Measurements from ENCODE around the gene MYO7A.

MYO7A gene

GRCh38 chr11:77125695-77126094, 2.4 kb upstream of the MYO7A start:
- Mint-ChIP-seq H3K27ac (no peak overlapping the region), H3K9me3 (no peaks in the 10 kb centered on the region), H3K4me1 (peaks cover 6% of the 10 kb centered on the region), H3K4me3 (no peak overlapping the region), H3K36me3 (ENCODE audit: low read depth) (no peaks in the 10 kb centered on the region), H3K27me3 (peaks cover 8% of the 10 kb centered on the region)
- DNase-seq, result no peak
- ATAC-seq, result no peak

DNA sequence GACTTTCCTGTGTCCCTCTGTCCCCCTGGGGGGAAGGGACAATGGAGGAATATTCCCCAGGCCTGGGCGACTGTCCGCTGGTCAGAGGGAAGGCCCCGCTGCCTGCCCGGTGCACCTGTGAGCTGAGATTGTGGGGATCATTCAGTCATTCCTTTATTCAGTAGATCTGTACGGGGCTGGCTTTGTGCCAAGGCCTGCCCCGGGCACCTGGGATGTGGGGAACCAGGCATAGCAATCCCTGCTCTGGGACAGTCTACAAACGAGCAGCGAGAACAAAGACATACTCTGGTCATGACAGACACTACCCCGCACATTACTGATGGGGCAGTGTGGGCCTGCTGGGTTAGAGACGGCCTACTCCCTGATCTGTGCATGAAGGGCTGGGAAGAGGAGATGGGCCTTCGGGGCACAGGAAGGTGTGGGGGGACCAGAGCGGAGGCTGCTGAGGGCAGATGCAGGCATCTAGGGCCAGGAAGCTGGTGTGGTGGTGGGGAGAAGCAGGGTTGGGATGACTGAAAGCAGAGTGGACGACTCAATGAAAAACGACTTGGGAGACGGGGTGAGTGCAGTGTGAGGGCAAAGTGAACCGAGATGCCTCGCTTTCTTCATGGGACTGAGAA, 1.8 kb upstream of the MYO7A start:
- H3K27ac Mint-ChIP-seq, result no peak overlapping the region
- ATAC-seq, result no peak

GRCh38 chr11:77126861-77127234, 1.2 kb upstream of the MYO7A start:
- Mint-ChIP-seq H3K36me3 (ENCODE audit: low read depth) (no peaks in the 10 kb centered on the region), H3K27ac (no peak overlapping the region), H3K4me1 (peaks cover 6% of the 10 kb centered on the region), H3K9me3 (no peaks in the 10 kb centered on the region), H3K27me3 (peaks cover 8% of the 10 kb centered on the region), H3K4me3 (no peak overlapping the region)
- no peak for ATAC-seq
- no peak for DNase-seq

More for the DNA sequence above, 1.8 kb upstream of the MYO7A start:
- H3K27me3 Mint-ChIP-seq, result peaks cover 8% of the 10 kb centered on the region
- no peaks in the 10 kb centered on the region for H3K36me3 Mint-ChIP-seq (ENCODE audit: low read depth)
- no peak overlapping the region for H3K4me3 Mint-ChIP-seq
- DNase-seq, result no peak
- peaks cover 6% of the 10 kb centered on the region for H3K4me1 Mint-ChIP-seq
- no peaks in the 10 kb centered on the region for H3K9me3 Mint-ChIP-seq

- Mint-ChIP-seq H3K27ac (no peak overlapping the region), H3K36me3 (ENCODE audit: low read depth) (no peaks in the 10 kb centered on the region)
- DNase-seq, result peak; percentile 68
Measured at GRCh38 chr11:77127235-77127911, 673 bp upstream of the MYO7A start.

DNA sequence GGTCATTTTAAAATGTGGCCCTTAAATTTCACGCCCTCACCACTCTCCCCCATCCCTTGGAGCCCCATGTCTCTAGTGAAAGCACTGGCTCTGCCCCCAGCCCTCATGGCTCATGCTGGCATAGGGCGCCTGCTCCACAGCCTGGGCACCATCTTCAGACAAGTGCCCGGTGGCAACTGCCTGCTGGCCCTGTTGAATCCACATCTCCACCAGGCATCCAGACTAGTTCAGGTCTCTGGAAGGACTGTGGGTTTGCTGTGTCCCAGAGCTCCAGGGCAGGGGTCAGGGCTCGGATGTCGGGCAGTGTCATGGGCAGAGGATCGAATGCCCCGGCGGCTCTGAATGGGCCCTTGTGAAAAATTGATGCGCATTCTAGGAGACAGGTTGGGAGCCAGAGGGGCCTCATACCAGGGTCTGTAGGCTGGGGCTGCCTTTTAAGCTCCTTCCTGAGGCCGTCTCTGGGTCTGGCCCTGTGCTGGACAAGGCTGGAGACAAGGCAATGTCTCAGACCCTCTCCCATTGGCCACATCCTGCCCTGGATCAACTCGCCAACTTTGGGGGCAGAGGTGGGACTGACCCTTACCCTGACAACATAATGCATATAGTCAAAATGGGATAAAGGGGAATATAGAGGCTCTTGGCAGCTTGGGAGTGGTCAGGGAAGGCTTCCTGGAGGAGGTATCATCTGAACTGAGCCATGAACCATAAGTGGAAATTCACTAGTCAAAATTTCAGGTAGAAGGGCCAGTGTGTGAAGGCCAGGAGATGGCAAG, 1.2 kb downstream of the MYO7A start:
- H3K27me3 Mint-ChIP-seq, result peaks cover 8% of the 10 kb centered on the region
- H3K9me3 Mint-ChIP-seq, result no peaks in the 10 kb centered on the region
- no peak overlapping the region for H3K27ac Mint-ChIP-seq
- peaks cover 6% of the 10 kb centered on the region for H3K4me1 Mint-ChIP-seq
- DNase-seq (no peak), ATAC-seq (no peak)
- H3K36me3 Mint-ChIP-seq (ENCODE audit: low read depth), result no peaks in the 10 kb centered on the region
- no peak overlapping the region for H3K4me3 Mint-ChIP-seq

More at GRCh38 chr11:77127235-77127911, 673 bp upstream of the MYO7A start:
- peak; percentile 60 for ATAC-seq
- Mint-ChIP-seq H3K27me3 (peaks cover 8% of the 10 kb centered on the region), H3K4me1 (peaks cover 6% of the 10 kb centered on the region), H3K9me3 (no peaks in the 10 kb centered on the region), H3K4me3 (peak overlapping the region; percentile 40)

DNA sequence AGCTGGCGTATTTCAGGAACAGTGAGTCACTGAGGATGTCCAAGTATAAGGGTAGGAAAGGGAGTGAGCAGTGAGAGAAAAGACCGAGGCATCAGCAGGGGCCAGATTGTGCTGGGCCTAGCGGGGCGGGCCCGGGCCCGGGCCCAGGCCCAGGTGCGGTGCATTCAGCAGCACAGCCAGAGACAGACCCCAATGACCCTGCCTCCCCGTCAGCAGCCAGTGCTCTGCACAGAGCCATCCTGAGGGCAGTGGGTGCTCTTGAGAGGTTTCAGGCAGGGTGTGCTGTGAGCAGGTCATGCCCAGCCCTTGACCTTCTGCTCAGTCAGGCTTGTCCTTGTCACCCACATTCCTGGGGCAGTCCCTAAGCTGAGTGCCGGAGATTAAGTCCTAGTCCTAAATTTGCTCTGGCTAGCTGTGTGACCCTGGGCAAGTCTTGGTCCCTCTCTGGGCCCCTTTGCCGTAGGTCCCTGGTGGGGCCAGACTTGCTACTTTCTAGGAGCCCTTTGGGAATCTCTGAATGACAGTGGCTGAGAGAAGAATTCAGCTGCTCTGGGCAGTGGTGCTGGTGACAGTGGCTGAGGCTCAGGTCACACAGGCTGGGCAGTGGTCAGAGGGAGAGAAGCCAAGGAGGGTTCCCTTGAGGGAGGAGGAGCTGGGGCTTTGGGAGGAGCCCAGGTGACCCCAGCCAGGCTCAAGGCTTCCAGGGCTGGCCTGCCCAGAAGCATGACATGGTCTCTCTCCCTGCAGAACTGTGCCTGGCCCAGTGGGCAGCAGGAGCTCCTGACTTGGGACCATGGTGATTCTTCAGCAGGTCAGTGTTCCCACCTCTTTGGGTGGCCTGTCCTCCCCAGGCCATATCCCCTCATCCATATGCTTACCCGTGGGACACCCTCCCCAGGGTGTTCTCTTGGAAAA, 2.1 kb downstream of the MYO7A start:
- peaks cover 8% of the 10 kb centered on the region for H3K27me3 Mint-ChIP-seq
- H3K4me3 Mint-ChIP-seq, result no peak overlapping the region
- no peaks in the 10 kb centered on the region for H3K36me3 Mint-ChIP-seq (ENCODE audit: low read depth)
- no peaks in the 10 kb centered on the region for H3K9me3 Mint-ChIP-seq
- no peak overlapping the region for H3K27ac Mint-ChIP-seq
- DNase-seq (no peak), ATAC-seq (no peak)
- H3K4me1 Mint-ChIP-seq, result peaks cover 6% of the 10 kb centered on the region

DNA sequence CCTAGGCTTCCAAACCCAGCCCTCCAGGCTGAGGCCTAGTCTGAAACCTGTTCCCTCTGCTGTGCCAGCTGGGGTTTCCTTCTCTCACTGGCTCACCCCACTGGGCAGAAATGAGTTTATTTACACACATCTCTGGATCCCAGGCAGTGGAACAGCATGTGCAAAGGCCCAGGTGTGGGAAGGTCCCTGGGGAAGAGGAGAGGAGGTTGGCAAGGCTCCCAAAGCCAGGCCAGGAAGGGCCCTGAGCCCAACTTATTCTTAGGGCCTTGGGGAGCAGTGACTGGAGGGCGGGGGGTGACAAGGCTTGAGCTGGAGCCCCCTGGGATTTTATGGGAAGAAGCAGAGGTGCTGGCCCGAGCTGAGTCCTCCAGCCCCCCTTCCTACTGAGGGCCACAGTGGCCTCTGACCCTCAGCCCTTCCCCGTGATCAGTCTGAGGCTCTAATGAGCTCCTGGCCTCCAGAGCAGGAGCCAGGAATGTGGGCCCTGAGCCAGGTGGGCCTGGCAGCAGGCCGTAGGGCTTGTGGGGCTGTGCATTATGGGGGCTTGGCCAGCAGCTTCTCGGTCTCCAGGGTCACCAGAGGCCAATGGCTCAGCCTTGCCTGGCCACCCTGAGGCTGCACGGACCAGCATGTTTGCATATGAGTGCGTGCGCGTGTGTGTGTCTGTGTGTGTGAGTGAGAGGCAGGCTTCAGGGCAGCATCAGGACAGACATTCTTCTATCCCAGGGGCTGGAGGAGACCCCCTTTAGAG, 2.9 kb downstream of the MYO7A start:
- peaks cover 8% of the 10 kb centered on the region for H3K27me3 Mint-ChIP-seq
- ATAC-seq (no peak), DNase-seq (no peak)
- H3K27ac Mint-ChIP-seq, result no peak overlapping the region
- no peaks in the 10 kb centered on the region for H3K9me3 Mint-ChIP-seq
- H3K4me1 Mint-ChIP-seq, result peaks cover 8% of the 10 kb centered on the region
- no peaks in the 10 kb centered on the region for H3K36me3 Mint-ChIP-seq (ENCODE audit: low read depth)
- H3K4me3 Mint-ChIP-seq, result no peak overlapping the region

- Mint-ChIP-seq H3K27ac (no peak overlapping the region), H3K4me1 (peaks cover 13% of the 10 kb centered on the region), H3K9me3 (no peaks in the 10 kb centered on the region), H3K4me3 (no peak overlapping the region), H3K36me3 (ENCODE audit: low read depth) (no peaks in the 10 kb centered on the region), H3K27me3 (peaks cover 6% of the 10 kb centered on the region)
- DNase-seq (no peak), ATAC-seq (no peak)
Measured at GRCh38 chr11:77131560-77131959, 3.5 kb downstream of the MYO7A start.

DNA sequence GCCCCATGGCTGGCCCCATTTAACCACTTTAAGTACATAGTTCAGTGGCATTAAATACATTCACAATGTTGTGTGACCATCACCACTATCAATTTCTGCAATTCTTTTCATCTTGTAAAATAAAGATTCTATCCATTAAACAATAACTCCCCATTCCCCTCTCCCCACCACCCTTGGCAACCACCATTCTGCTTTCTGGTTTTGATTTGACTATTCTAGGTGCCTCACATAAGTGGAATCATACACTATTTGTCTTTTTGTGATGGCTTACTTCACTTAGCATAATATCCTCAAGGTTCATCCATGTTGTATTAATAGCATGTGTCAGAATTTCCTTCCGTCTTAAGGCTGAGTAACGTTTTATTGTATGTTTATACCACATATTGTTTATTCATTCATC, 7.0 kb downstream of the MYO7A start:
- Mint-ChIP-seq H3K36me3 (ENCODE audit: low read depth) (no peaks in the 10 kb centered on the region), H3K9me3 (no peaks in the 10 kb centered on the region), H3K27me3 (peaks cover 23% of the 10 kb centered on the region), H3K4me3 (no peak overlapping the region), H3K27ac (no peak overlapping the region), H3K4me1 (peaks cover 10% of the 10 kb centered on the region)
- ATAC-seq (no peak), DNase-seq (no peak)

DNA sequence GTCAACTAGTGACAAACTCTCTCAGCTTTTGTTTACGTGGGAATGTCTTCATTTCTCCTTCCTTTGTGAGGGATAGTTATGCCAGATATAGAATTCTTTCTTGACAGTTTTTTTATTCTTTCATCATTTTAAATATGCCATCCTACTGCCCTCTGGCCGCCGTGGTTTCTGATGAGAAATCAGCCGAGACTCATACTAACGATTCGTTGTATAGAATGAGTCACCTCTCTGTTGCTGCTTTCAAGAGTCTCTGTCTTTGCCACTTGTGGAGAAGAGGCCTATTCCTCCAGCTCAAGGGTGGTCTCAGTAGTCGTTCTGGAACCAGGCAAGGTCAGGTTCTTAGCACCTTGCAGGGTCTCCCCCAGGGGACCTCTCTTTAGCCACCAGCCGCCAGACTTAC, 8.0 kb downstream of the MYO7A start:
- DNase-seq (no peak), ATAC-seq (peak; percentile 57)
- Mint-ChIP-seq H3K9me3 (no peaks in the 10 kb centered on the region), H3K4me3 (no peak overlapping the region), H3K27ac (no peak overlapping the region), H3K36me3 (ENCODE audit: low read depth) (no peaks in the 10 kb centered on the region), H3K27me3 (peaks cover 23% of the 10 kb centered on the region), H3K4me1 (peaks cover 10% of the 10 kb centered on the region)

- peaks cover 23% of the 10 kb centered on the region for H3K27me3 Mint-ChIP-seq
- no peak for ATAC-seq
- no peak overlapping the region for H3K4me3 Mint-ChIP-seq
- no peaks in the 10 kb centered on the region for H3K9me3 Mint-ChIP-seq
- H3K36me3 Mint-ChIP-seq (ENCODE audit: low read depth), result no peaks in the 10 kb centered on the region
- no peak for DNase-seq
- H3K4me1 Mint-ChIP-seq, result peaks cover 13% of the 10 kb centered on the region
- no peak overlapping the region for H3K27ac Mint-ChIP-seq
Measured at GRCh38 chr11:77136784-77137420, 8.9 kb downstream of the MYO7A start.

DNA sequence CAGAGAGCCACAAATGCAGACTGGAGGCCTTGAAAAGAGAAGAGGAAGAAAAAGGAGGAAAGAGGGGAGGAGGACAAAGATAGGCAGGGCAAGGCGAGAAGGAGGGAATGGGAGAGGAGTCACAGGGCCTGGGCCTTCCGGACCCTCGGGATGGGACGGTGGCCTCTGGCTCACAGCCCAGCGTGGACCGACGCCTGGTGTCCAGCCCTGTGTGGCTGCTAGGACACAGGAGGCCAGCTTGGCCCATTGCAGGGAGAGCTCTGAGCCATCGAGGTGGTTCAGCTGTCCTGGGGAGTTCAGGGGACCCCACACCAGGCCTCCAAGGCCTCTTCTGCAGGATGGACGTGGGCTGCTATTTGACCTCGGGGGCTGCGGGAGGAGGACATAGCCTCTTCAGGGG, 9.4 kb downstream of the MYO7A start:
- H3K27me3 Mint-ChIP-seq, result peaks cover 23% of the 10 kb centered on the region
- H3K27ac Mint-ChIP-seq, result no peak overlapping the region
- no peak overlapping the region for H3K4me3 Mint-ChIP-seq

GRCh38 chr11:77138106-77138649, 10.1 kb downstream of the MYO7A start:
- ATAC-seq (no peak), DNase-seq (no peak)
- H3K9me3 Mint-ChIP-seq, result no peaks in the 10 kb centered on the region
- H3K27me3 Mint-ChIP-seq, result peaks cover 23% of the 10 kb centered on the region
- H3K4me1 Mint-ChIP-seq, result peaks cover 23% of the 10 kb centered on the region
- no peak overlapping the region for H3K27ac Mint-ChIP-seq
- H3K36me3 Mint-ChIP-seq (ENCODE audit: low read depth), result no peaks in the 10 kb centered on the region
- no peak overlapping the region for H3K4me3 Mint-ChIP-seq

More for the DNA sequence above, 9.4 kb downstream of the MYO7A start:
- no peak for ATAC-seq
- Mint-ChIP-seq H3K9me3 (no peaks in the 10 kb centered on the region), H3K4me1 (peaks cover 18% of the 10 kb centered on the region), H3K36me3 (ENCODE audit: low read depth) (no peaks in the 10 kb centered on the region)
- DNase-seq, result no peak

Data from activated naive CD8-positive, alpha-beta T cell treated with anti-CD3 and anti-CD28 coated beads, Interleukin-2, amount 50 U/mL, for 24 hours (primary cell).